Esophagus squamous epithelium (tissue), 5 donors: Measurements from ENCODE around the gene OGFOD2. TPM values are rescaled to one million over a fixed set of nuclear protein-coding genes. Genes with fewer than 3 reads are reported as not detected.

Source experiments
- DNase-seq: peaks from one replicate; lab custom pipeline; 2025; lab: John Stamatoyannopoulos, UW
- H3K27ac ChIP-seq, 4 donors: fragments of 200-600 bp; sonication (generic); one replicate each; pipeline ENCODE4 v1.5.1; 2016 to 2019; ENCODE audit warnings: mild to moderate bottlenecking in 1 of 4
- H3K27me3 ChIP-seq, 4 donors: fragments of 200-600 bp; sonication (generic); 1 replicate in 3 of 4; 2 replicates in 1 of 4; pipeline versions ENCODE4 v1.5.1 to v1.6.0; 2017 to 2021; ENCODE audit warnings: antibody characterized with exemption in 1 of 4
- H3K36me3 ChIP-seq, 3 donors: fragments of 200-600 bp; sonication (generic); one replicate each; pipeline ENCODE4 v1.5.1; 2016 to 2019
- H3K4me1 ChIP-seq, 3 donors: fragments of 200-600 bp; sonication (generic); one replicate each; pipeline ENCODE4 v1.5.1; 2017 to 2019
- H3K4me3 ChIP-seq, 4 donors: fragments of 200-600 bp; sonication (generic); 1 replicate in 3 of 4; 2 replicates in 1 of 4; pipeline ENCODE4 v1.5.1; 2016 to 2019; ENCODE audit warnings: mild to moderate bottlenecking in 2 of 4, moderate library complexity in 1 of 4
- H3K9me3 ChIP-seq, 3 donors: fragments of 200-600 bp; sonication (generic); one replicate each; pipeline ENCODE4 v1.5.1; 2016 to 2019
- POLR2A ChIP-seq, 4 donors: fragments of 450-650 bp; IDR thresholded peaks; one replicate each; pipeline ENCODE4 v1.6.1; 2017; ENCODE audit warnings: antibody characterized with exemption in 4 of 4, mild to moderate bottlenecking in 4 of 4, moderate library complexity in 3 of 4
- WGBS, 2 donors: methylation state at CpG; one replicate each; pipeline ENCODE4 v1.1.5; 2018; 5-methylcytosine and 5-hydroxymethylcytosine counted together
- intact Hi-C: fragments of 100-400 bp; cut with DNase I; formaldehyde crosslinking; loops from one replicate; pipeline ENCODE4 v1.15.0; 2022
- small RNA-seq, 4 donors: library from RNA; depleted of rRNA; stranded (forward); fragments of <200 nt; gene quantifications; one replicate each; pipeline ENCODE3, GENCODE V24; 2016
- total RNA-seq, 4 donors: library from RNA; depleted of rRNA; stranded (reverse); fragments of >200 nt; gene quantifications; one replicate each; pipeline ENCODE4 v1.1.0, GENCODE V29; 2016
- TF ChIP-seq, protein P1 (sequence below), 6 experiments: fragments of 450-650 bp in 4 of 6; fragments of 200-600 bp in 2 of 6; sonication (generic) in 2 of 6; IDR thresholded peaks; one replicate each; pipeline ENCODE4 v1.5.1; 2016 to 2019; ENCODE audit warnings: antibody characterized with exemption in 6 of 6, mild to moderate bottlenecking in 4 of 6, moderate library complexity in 4 of 6
- donor health status: DM: yes; HTN: yes; CAD: no.

OGFOD2 gene
- total RNA-seq, 4 donors from 2014 or later, result 8.5 to 13.9 (median 11.3) TPM

DNA sequence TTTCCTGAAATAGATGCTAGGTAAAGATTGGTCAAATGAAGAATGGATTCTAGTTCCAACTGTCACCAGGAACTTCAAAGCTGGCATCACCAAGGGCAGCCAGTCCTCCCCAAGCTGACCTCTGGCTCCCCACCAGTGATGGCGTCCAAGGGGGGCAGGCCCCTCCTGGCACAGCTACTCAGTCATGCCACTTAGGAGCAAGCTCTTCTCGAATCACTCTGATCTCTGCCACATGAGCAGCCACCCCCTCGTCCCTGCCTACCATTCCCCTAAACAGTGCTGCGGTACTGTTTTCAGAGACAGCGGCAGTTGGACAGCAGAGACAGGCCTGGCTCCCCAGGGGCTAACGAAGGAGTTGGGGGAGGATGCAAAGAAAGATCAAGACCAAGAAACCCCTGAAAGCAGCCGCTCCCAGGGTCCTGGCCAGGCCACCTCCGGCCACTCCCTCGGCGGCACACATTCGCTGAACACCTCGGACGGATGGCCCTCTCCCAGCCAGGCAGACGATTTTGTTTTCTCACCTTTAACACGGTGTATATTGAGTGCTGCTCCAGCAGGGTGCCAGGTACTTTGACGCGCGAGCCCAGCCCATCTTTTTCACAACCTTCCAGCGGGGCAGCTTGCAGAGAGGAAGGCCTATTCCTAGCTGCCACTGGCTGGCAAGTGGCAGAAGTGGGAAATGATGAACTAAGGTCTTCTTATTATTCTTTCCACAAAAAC, 52.8 kb downstream of the OGFOD2 start:
- Histone ChIP-seq H3K4me1 (peaks cover 0 to 20% (median 0%) of the 10 kb centered on the region in 3 donors), H3K36me3 (peaks cover 0 to 51% (median 1%) of the 10 kb centered on the region in 3 donors), H3K9me3 (no peaks in the 10 kb centered on the region), H3K27me3 (no peaks in the 10 kb centered on the region), H3K4me3 (no peak overlapping the region), H3K27ac (no peak overlapping the region)
- intact Hi-C loops, result no loop called here
- WGBS, 2 donors, result 73 to 86% methylated on average over 6 of the region's 19 CpGs
- no peak for TF ChIP-seq POLR2A (IDR thresholded peaks at IDR 0.05)
- no peak for DNase-seq

DNA sequence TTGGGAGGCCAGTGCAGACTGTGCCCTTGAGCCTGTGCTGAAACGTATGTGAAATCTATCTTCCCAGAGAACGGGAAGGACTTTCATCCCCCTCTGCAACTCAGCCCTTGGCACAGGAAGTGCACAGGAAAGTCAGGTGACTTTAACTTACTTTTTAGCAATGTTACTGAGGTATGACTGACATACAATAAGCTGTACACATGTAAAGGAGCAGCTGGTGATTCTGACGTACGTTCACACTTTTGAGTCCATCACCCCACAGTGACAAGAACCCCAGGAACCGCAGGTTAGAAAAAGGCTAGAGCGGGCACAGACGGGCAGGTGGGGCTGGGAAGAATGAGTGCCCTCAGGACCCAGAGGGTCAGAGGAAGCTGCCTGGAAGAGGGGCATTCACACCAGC, 53.4 kb downstream of the OGFOD2 start:
- no peak overlapping the region for H3K27ac ChIP-seq
- WGBS, 2 donors, result 89 to 93% methylated on average over 3 to 7 of the region's 7 CpGs
- H3K9me3 ChIP-seq, result no peaks in the 10 kb centered on the region
- peaks cover 0 to 57% (median 5%) of the 10 kb centered on the region in 3 donors for H3K36me3 ChIP-seq
- intact Hi-C loops, result no loop called here
- H3K4me1 ChIP-seq, result peaks cover 0 to 20% (median 0%) of the 10 kb centered on the region in 3 donors
- no peak overlapping the region for H3K4me3 ChIP-seq
- no peak for TF ChIP-seq POLR2A (IDR thresholded peaks at IDR 0.05)
- TF ChIP-seq, protein P1, sequence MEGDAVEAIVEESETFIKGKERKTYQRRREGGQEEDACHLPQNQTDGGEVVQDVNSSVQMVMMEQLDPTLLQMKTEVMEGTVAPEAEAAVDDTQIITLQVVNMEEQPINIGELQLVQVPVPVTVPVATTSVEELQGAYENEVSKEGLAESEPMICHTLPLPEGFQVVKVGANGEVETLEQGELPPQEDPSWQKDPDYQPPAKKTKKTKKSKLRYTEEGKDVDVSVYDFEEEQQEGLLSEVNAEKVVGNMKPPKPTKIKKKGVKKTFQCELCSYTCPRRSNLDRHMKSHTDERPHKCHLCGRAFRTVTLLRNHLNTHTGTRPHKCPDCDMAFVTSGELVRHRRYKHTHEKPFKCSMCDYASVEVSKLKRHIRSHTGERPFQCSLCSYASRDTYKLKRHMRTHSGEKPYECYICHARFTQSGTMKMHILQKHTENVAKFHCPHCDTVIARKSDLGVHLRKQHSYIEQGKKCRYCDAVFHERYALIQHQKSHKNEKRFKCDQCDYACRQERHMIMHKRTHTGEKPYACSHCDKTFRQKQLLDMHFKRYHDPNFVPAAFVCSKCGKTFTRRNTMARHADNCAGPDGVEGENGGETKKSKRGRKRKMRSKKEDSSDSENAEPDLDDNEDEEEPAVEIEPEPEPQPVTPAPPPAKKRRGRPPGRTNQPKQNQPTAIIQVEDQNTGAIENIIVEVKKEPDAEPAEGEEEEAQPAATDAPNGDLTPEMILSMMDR (IDR thresholded peaks at IDR 0.05), result no peak
- no peak for DNase-seq
- H3K27me3 ChIP-seq, result no peaks in the 10 kb centered on the region

DNA sequence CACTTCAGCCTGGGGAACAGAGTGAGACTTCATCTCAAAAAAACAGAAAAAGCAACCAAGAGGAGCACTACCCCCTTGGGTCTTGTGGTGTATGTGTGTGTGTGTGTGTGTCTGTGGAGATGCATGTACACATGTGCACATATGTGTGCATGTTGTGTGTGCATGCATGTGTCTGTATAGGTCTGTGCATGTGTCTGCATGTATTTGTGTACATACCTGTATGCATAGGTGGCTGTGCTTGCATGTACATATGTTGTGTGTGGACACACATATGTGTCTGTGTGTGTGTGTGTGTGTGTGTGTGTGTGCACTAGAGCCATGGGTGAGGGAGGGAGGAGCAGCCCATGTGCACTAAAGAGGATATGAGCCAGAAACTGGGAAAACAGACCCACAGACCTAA, 54.5 kb downstream of the OGFOD2 start:
- no peak for DNase-seq
- Histone ChIP-seq H3K4me3 (no peak overlapping the region), H3K4me1 (peaks cover 0 to 24% (median 0%) of the 10 kb centered on the region in 3 donors), H3K27me3 (no peaks in the 10 kb centered on the region), H3K36me3 (peaks cover 0 to 67% (median 14%) of the 10 kb centered on the region in 3 donors), H3K27ac (no peak overlapping the region), H3K9me3 (no peaks in the 10 kb centered on the region)
- intact Hi-C loops, result no loop called here
- TF ChIP-seq, protein P1 (IDR thresholded peaks at IDR 0.05), result no peak
- TF ChIP-seq POLR2A (IDR thresholded peaks at IDR 0.05), result no peak

Small RNA genes within 50 kb of the gene (small RNA-seq; reads per million reads assigned to genes)
- gene ARL6IP4, result 0 reads per million in 4 donors
- gene MIR4304, result 0 reads per million in 4 donors

Other genes with a start within 250 kb of the OGFOD2 start
- under 1 TPM in 1 of 4 donors, not detected in 3; 0.23 TPM for gene HCAR1, start 244.4 kb upstream of the OGFOD2 start, total RNA-seq
- gene DENR, start 222.4 kb upstream of the OGFOD2 start, total RNA-seq, result 10 to 100 TPM; 23.3 to 40.1 (median 32.3) TPM
- gene CCDC62, start 200.7 kb upstream of the OGFOD2 start, total RNA-seq, result under 1 TPM in 2 of 4 donors, not detected in 2; 0.13 to 0.76 TPM
- gene HIP1R, start 139.8 kb upstream of the OGFOD2 start, total RNA-seq, result 10 to 100 TPM; 27.3 to 46.3 (median 44.8) TPM
- 10 to 100 TPM; 41.1 to 85.7 (median 69.5) TPM for gene VPS37B, start 79.1 kb upstream of the OGFOD2 start, total RNA-seq
- gene ABCB9, start 8.8 kb upstream of the OGFOD2 start, total RNA-seq, result 1 to 10 TPM; 2.9 to 5.5 (median 3.3) TPM
- gene ARL6IP4, start 5.4 kb downstream of the OGFOD2 start, total RNA-seq, result 100 to 1,000 TPM in 3 of 4 donors, 10 to 100 TPM in 1; 84.2 to 212 (median 153) TPM
- 1 to 10 TPM; 4.2 to 9.1 (median 8.2) TPM for gene PITPNM2, start 175.8 kb downstream of the OGFOD2 start, total RNA-seq